GM12801 (cell line): ENCODE data around the gene UBE2Q2.

ENCODE experiments used
- TF ChIP-seq, protein P1 (sequence below): IDR thresholded peaks from one replicate; pipeline ENCODE4 v1.5.1; 2011; ENCODE audit warnings: control low read depth; ENCODE audit not compliant: insufficient read length; ENCODE audit errors: extremely low read depth

The UBE2Q2 gene

DNA sequence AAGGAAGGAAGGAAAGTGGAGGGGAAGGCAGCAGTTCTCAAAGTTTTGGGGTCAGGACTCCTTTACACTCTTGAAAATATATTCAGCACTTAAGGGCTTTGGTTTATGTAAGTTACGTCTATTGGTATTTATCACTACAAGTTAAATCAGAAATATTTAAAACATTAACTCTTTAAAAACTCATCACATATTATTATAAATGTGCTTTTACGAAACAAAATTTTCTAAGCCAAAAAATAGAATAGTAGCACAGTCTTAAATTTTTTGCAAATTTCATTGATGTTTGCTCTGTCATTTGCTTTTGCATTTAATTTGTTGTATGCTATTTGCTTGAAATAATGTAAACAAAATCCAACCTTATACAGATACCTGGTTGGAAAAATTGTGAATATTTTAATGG lies 7.5 kb downstream of the UBE2Q2 start:
- TF ChIP-seq, protein P1, sequence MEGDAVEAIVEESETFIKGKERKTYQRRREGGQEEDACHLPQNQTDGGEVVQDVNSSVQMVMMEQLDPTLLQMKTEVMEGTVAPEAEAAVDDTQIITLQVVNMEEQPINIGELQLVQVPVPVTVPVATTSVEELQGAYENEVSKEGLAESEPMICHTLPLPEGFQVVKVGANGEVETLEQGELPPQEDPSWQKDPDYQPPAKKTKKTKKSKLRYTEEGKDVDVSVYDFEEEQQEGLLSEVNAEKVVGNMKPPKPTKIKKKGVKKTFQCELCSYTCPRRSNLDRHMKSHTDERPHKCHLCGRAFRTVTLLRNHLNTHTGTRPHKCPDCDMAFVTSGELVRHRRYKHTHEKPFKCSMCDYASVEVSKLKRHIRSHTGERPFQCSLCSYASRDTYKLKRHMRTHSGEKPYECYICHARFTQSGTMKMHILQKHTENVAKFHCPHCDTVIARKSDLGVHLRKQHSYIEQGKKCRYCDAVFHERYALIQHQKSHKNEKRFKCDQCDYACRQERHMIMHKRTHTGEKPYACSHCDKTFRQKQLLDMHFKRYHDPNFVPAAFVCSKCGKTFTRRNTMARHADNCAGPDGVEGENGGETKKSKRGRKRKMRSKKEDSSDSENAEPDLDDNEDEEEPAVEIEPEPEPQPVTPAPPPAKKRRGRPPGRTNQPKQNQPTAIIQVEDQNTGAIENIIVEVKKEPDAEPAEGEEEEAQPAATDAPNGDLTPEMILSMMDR: no peak

DNA sequence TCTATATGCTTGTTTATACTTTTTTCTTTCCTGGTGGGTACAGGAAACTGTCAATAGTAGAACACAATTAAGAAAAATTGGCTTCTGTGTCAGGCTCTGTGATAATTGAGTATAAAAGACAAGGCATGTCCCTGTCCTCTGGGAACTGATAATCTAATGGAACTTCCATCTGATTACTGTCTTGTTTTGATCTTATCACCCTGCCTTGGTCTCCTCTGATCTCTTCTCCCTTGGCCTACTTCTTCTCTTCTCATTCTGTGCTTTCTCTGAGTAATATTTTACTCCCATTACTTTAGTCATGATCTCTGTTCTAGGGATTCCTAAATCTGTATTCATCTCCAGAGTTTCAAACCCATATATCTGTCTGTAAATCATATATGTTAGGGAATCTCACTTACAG lies 14.6 kb downstream of the UBE2Q2 start:
- TF ChIP-seq, protein P1: no peak

DNA sequence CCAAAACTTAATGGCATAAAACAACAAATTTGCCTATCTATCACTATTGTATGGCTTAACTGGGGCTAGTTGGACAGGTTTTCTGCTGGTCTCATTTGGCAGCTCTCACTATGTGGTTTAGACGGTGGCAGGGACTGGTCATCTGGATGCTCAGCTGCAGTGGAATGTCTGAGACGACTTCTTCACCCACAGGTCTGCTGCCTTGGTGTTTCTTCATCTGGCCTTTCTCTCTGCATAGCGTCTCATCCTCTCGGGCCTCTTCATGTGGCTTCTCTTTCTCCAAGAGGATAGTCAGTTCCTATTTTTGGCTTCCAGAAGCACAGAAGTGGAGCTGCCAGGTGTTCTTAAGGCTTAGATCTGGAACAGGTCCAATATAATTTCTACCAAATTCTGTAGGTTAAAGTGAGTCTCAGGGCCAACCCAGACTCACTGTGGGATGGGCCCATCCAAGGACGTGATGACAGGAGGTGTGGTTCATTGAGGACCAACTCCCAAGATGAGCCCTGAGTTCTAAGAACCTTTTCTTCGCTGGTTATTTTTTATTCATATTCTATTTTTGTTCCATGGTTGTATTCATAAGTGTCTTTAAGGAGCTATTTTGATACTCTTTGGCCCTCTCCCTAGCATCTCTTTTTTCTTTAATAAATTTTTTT lies 18.6 kb downstream of the UBE2Q2 start:
- TF ChIP-seq, protein P1: no peak

DNA sequence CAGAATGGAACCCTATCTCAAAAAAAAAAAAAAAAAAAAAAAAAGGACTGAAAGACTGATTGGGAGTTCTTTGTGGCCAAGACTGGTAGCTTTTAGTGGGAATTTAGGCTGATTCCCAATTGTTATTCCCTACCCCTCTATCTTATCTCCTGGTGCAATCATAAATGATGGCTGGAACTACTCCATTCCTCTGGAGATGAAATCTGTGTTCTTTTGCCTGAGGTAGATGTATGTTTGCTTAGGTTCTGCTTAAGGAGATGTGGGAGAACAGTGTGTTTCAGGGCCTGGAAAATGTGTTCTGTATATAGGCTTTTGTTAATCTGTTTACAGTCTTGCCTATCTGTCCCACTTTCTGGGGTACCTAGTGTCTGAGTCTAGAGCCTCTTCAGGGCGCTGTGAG lies 19.5 kb downstream of the UBE2Q2 start:
- TF ChIP-seq, protein P1: no peak

DNA sequence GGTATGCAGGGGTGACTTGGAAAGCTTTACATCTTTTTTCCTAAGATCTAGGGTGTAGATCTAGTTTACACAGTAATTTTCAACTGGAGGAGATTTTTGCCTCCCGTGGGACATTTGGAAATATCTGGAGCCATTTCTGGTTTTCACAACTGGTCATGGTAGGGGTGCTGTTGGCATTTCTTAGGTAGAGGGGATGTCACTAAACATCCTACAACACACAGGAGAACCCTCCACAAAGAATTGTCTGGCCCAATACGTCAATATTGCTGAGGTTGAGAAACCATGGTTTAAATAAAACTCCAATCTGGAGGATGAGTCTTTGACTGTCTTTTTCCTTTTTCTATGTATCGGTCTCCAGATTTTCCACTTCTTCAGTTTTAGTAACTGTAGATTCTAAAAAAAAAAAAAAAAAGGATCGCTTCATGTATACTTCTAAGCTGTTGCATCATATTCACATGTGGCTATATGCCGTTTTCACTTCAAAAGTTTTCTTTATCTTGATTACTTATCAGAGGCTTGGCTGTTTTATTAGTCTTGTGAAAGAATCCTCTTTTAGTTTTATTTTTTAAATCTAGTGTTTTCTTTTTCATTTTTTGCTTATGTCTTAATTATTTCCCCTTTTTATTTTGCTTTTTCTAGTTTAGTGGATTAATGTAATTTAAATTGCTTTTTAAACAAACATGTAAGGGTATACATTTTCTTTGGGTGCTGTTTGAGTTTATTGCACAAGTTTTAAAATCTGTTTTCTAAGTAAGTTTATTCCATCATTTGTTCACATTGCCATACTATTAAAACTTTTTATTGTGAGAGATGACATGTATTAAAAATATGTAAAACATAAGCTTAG lies 21.2 kb downstream of the UBE2Q2 start:
- TF ChIP-seq, protein P1: no peak

DNA sequence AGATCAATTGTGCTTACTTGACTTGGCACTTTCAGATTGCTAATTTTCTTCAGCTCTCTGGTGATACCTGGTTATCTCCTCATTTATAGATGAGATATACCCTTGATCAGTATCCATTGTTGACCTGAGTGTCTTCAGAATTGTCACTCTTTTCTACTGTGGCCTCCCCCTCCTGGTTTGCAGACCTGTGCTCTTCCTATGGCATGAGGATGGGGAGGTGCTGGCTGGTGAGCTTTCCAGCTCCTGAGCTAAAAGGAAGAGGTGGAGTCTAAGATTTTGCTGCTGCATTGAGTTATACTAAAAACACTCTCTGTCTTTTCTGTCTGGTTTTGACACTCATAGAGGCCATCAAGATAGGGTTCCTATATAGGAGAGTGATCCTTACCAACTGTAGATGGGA lies 23.7 kb downstream of the UBE2Q2 start:
- TF ChIP-seq, protein P1: no peak

DNA sequence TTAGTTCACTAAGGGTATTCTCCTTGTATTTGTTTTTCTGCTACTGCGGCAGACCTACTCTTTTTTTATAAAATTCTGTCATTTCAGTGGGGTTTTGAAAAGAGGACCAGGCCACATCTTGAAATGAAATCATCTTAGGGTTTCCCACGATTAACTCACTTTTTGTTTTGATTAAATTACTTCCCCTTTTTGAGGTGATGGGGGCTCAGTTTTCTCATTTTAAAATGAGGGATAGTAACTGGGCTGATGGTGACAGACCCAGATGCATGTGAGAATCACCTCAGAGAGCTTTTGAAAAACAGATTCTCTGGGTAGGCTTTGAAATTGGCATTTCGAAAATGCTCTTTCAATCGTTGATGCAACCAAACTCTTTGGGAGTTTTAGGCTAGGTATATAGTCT lies 24.2 kb downstream of the UBE2Q2 start:
- TF ChIP-seq, protein P1: no peak
